HepG2 (cell line): Measurements from ENCODE around the gene MUTYH. TPM values are rescaled to one million over a fixed set of nuclear protein-coding genes. Genes with fewer than 3 reads are reported as not detected.
A peak's percentile ranks its signal among the peaks of the same experiment; 100 is the strongest.

Experiments used
- ATF5 ChIP-seq: sonication (generic); formaldehyde crosslinking; IDR thresholded peaks from 2 replicates; pipeline ENCODE4 v1.4.0; 2020; ENCODE audit warnings: mild to moderate bottlenecking, low read depth, missing genetic modification reagents
- BATF2 ChIP-seq: sonication (generic); formaldehyde crosslinking; IDR thresholded peaks from 2 replicates; pipeline ENCODE4 v1.8.0; 2022; ENCODE audit warnings: mild to moderate bottlenecking, missing genetic modification reagents, moderate library complexity
- CEBPG ChIP-seq: IDR thresholded peaks from 2 replicates; pipeline ENCODE4 v1.6.1; 2016
- FOXA3 ChIP-seq: IDR thresholded peaks from 2 replicates; pipeline ENCODE4 v1.6.1; 2016; ENCODE audit warnings: missing genetic modification reagents, missing compliant biosample characterization
- GTF2F1 ChIP-seq: fragments of 150-350 bp; IDR thresholded peaks from 2 replicates; pipeline ENCODE4 v1.6.1; 2014; ENCODE audit warnings: low read length
- HNRNPUL1 ChIP-seq: fragments of 200-400 bp; formaldehyde crosslinking; IDR thresholded peaks from 2 replicates; pipeline ENCODE4 v1.6.1; 2017; ENCODE audit warnings: low read depth, mild to moderate bottlenecking, low read length, moderate library complexity
- JUNB ChIP-seq: sonication (generic); formaldehyde crosslinking; IDR thresholded peaks from 2 replicates; pipeline ENCODE4 v1.8.0; 2022; ENCODE audit warnings: missing genetic modification reagents, mild to moderate bottlenecking, borderline replicate concordance
- MAFK ChIP-seq, 2 experiments: IDR thresholded peaks in 1 of 2; conservative IDR thresholded peaks in 1 of 2; 2 replicates each; pipeline ENCODE4 v1.6.1; 2011; ENCODE audit warnings: improper control_type of control experiment in 2 of 2, low read length in 2 of 2
- MTA3 ChIP-seq: sonication (generic); formaldehyde crosslinking; IDR thresholded peaks from 2 replicates; pipeline ENCODE4 v1.4.0; 2020; ENCODE audit warnings: missing genetic modification reagents
- SRF ChIP-seq: IDR thresholded peaks from 2 replicates; pipeline ENCODE4 v1.6.1; 2011; ENCODE audit warnings: mild to moderate bottlenecking, low read depth, low read length, moderate library complexity
- SYNCRIP ChIP-seq: fragments of 200-400 bp; formaldehyde crosslinking; IDR thresholded peaks from 2 replicates; pipeline ENCODE4 v1.6.1; 2018; ENCODE audit warnings: mild to moderate bottlenecking, low read depth, low read length; ENCODE audit not compliant: insufficient read depth
- ZBTB40 ChIP-seq, 2 experiments: fragments of 450-650 bp in 1 of 2; sonication (generic) in 1 of 2; formaldehyde crosslinking in 1 of 2; IDR thresholded peaks; 2 replicates each; pipeline versions ENCODE4 v1.6.1 to v1.8.0; 2016 to 2022; ENCODE audit warnings: antibody characterized with exemption in 1 of 2, mild to moderate bottlenecking in 1 of 2, missing genetic modification reagents in 1 of 2
- ZFP62 ChIP-seq: sonication (generic); formaldehyde crosslinking; IDR thresholded peaks from 2 replicates; pipeline ENCODE4 v1.4.0; 2020; ENCODE audit warnings: missing genetic modification reagents
- ZNF33A ChIP-seq: sonication (generic); formaldehyde crosslinking; IDR thresholded peaks from 2 replicates; pipeline ENCODE4 v1.5.1; 2020; ENCODE audit warnings: missing genetic modification reagents, mild to moderate bottlenecking, moderate library complexity, borderline replicate concordance
- ZNF354B ChIP-seq: sonication (generic); formaldehyde crosslinking; IDR thresholded peaks from 2 replicates; pipeline ENCODE4 v1.8.0; 2022; ENCODE audit warnings: mild to moderate bottlenecking, missing genetic modification reagents
- ZNF501 ChIP-seq: sonication (generic); formaldehyde crosslinking; IDR thresholded peaks from 2 replicates; pipeline ENCODE4 v1.5.1; 2020; ENCODE audit warnings: mild to moderate bottlenecking, moderate library complexity, missing genetic modification reagents
- ZNF672 ChIP-seq: sonication (generic); formaldehyde crosslinking; IDR thresholded peaks from 2 replicates; pipeline ENCODE4 v1.8.1; 2022; ENCODE audit warnings: missing genetic modification reagents
- ZNF768 ChIP-seq: sonication (generic); formaldehyde crosslinking; IDR thresholded peaks from 2 replicates; pipeline ENCODE4 v1.4.0; 2020; ENCODE audit warnings: missing genetic modification reagents
- ZSCAN29 ChIP-seq: sonication (generic); formaldehyde crosslinking; conservative IDR thresholded peaks from 2 replicates; pipeline ENCODE4 v1.4.0; 2020; ENCODE audit warnings: mild to moderate bottlenecking, missing genetic modification reagents
- polyA plus RNA-seq, 8 experiments: library from polyadenylated mRNA; depleted of rRNA in 3 of 8; stranded (reverse) in 7 of 8; unstranded in 1 of 8; fragments of >200 nt; fragmentation: Illumina TruSeq in 4 of 8; extraction: Trizol in 4 of 8; gene quantifications; 2 replicates each; pipeline versions ENCODE4 v1.2.1 to v1.2.3, GENCODE V29; 2011 to 2016; ENCODE audit warnings: low read depth in 4 of 8, missing spikeins in 1 of 8, mixed read lengths in 1 of 8; ENCODE audit not compliant: insufficient read depth in 1 of 8
- total RNA-seq, 5 experiments: library from RNA; depleted of rRNA; stranded (reverse); fragments of >200 nt; fragmentation: Illumina TruSeq; extraction: Trizol; gene quantifications; 2 replicates each; pipeline ENCODE4 v1.2.3, GENCODE V29; 2016; ENCODE audit warnings: low read depth in 1 of 5

The MUTYH gene
- total and polyA plus RNA-seq, 2 of the 13 experiments (the other 11 are each of a cell fraction or from before 2014, with no cell fraction given), result 16.3 to 17.1 TPM

GRCh38 chr1:45303520-45304310 lies 36.5 kb downstream of the MUTYH start (continued):
- TF ChIP-seq ZNF354B (CRISPR knock-in tag) (0 out of 2 replicates have a peak, but pooled peaks have one; percentile 41), SYNCRIP (no peak), JUNB (CRISPR knock-in tag) (no peak), ZFP62 (CRISPR knock-in tag) (no peak), ZNF33A (no peak), MAFK (conservative IDR thresholded peaks at IDR 0.05 in 1 of 2, IDR thresholded peaks at IDR 0.05 in 1 of 2; ENCODE audit: low read length in 2 of 2) (no peak; a peak in 1 of 4 replicates), ZSCAN29 (CRISPR knock-in tag) (no peak), HNRNPUL1 (no peak), ZBTB40 (IDR thresholded peaks at IDR 0.05) (no peak), ZBTB40 (CRISPR knock-in tag; IDR thresholded peaks at IDR 0.05) (peak; percentile 73), BATF2 (peak; percentile 61; the same call in 1 of the 2 replicates), SRF (0 out of 2 replicates have a peak, but pooled peaks have one; percentile 56), ZNF501 (CRISPR knock-in tag) (peak; percentile 63; the same call in 1 of the 2 replicates), ZNF672 (no peak), CEBPG (CRISPR knock-in tag) (peak; percentile 84), ATF5 (CRISPR knock-in tag) (no peak), GTF2F1 (no peak), MTA3 (CRISPR knock-in tag) (no peak), FOXA3 (CRISPR knock-in tag) (peak; percentile 70), ZNF768 (CRISPR knock-in tag) (peak; percentile 85)
